Esophagus mucosa (tissue), 1 donor: Measurements from ENCODE around the gene NDUFB11. TPM values are rescaled to one million over a fixed set of nuclear protein-coding genes. Genes with fewer than 3 reads are reported as not detected.
"Not testable (repeated sequence)": the region's sequence is repeated elsewhere in the genome, so short reads cannot be mapped to it uniquely, and the experiment has no call there.

Source experiments
- ATAC-seq: fragments of 200-7000 bp; cut with Tn5 transposase; one replicate; pipeline ENCODE4 v1.9.1; 2020
- total RNA-seq: library from RNA; stranded (reverse); gene quantifications from one replicate; pipeline ENCODE4 v1.2.4, GENCODE V29; 2023
- donor health status: DM: yes; HTN: yes; CAD: no.

Gene NDUFB11
- total RNA-seq, 1 donor from 2014 or later: 67.4 TPM

DNA sequence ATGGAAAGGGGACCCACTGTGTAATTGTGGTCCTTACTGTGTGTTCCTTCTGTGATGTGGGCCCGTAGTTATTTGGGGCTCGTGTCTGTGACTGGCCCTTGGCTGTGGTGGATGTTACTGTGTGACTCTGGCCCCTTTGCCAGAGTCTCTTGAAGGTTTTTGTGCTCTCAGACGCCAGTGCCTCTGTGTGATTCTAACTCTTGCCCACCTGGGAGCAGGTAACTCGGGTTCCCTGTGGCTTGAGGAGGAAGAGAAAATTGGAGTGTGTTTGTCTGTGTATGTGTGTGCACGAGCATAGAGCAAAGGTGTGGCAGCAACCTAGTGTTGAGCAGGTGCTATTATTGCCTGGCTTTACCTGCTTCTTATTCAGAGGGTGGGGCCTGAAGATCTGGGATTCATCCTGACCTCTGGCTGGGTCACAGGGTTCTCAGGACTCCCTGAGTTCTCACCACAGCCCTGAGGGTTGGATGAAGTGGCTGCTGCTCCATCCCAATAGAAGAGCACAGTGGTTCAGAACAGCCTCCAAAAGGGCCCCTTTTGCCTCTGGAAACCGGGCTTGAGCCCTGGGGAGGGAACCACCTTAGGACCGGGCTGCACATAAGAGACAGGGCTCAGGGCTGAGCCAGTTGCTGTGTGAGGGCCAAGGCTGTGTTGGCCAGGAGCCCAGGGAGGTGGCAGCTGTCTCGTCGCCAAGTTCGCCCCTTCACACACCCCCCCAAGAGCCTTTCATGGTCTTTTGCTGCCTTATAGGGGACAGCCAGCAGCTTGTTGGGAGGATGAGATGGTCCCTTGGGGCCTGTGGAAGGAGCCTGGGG lies 1.8 kb upstream of the NDUFB11 start:
- peak; percentile 57 for ATAC-seq

DNA sequence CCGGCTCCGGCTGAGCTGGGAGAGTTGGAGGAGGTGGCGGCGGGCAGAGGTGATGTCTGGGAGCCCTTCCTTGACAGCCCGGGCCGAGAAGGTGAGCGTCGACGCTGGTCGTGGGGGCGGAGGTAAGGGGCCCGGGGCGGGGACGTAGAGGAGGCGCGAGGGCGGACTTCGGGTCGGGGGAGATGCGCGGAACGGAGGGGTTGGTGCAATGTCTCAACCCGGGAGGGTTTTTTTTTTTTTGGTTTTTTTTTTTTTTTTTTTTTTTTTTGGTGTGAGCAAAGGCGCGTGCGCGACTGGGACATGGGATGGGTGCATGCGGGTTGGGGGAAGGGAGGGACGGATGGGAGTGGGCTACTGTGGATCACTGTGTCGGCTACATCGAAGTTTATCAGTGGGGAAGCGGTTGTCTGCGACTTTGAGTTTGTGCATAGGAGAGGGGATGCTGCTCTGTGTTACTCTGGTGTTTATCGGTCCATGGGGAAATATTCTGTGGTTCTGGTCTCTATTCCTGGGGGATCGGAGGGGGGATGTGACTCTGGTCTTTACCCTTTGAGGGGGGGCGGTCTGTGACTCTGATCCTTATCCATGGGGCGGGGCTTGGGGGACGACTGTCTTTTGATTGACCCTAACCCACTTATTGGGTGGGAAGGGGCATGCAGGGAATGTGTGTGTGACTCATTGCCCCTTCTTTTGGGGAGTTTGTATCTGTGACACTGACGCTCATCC lies 1.1 kb upstream of the NDUFB11 start:
- peak; percentile 21 for ATAC-seq

DNA sequence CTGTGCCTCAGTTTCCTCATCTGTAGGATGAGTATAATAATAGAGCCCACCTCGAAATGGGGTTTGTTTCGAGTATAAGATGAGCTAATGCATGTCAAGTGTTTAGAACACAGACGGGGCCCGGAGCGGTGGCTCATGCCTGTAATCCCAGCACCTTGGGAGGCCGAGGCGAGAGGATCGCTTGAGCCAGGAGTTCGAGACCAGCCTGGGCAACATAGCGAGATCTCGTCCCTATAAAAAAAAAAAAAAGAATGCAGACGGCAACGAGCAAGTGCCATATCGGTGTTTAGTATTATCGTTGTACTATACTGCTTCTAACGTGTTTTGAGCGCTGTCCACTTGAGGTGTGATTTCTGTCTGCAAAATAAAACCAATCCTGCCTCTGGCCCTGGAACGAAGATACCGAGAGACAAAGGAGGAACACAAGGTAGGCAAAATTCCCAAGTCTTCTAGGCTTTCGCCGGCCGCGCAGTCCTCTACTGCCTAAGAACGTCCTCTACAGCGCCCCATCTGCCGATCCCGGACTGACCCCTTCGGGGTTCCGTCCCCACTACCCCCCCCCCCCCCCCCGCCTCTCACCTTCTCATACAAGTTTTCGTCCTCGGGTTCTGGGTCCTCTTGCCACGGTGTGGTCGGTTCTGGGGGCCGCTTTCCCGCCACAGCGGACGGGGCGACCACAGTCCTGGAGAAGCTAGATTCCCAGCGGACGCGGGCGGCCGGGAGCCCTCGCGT lies 442 bp downstream of the NDUFB11 start:
- ATAC-seq: peak; percentile 13

- no peak for ATAC-seq
Measured at GRCh38 chrX:47138171-47138570, 6.3 kb downstream of the NDUFB11 start.

DNA sequence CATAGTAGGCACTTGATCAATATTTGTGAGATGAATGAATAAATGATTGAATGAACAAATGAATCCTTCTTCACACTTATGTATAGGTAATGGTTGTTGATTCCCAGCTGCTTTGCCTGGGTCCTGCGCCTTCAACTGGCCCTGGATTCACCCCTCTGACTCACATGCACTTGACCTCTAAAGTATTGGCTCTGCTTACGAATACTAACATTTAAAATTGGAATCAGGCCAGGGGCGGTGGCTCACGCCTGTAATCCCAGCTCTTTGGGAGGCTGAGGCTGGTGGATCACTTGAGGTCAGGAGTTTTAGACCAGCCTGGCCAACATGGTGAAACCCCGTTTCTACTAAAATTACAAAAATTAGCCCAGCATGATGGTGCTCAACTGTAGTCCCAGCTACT lies 8.9 kb downstream of the NDUFB11 start:
- peak; percentile 80 for ATAC-seq

GRCh38 chrX:47133493-47133892 lies 11.0 kb downstream of the NDUFB11 start:
- no peak for ATAC-seq

DNA sequence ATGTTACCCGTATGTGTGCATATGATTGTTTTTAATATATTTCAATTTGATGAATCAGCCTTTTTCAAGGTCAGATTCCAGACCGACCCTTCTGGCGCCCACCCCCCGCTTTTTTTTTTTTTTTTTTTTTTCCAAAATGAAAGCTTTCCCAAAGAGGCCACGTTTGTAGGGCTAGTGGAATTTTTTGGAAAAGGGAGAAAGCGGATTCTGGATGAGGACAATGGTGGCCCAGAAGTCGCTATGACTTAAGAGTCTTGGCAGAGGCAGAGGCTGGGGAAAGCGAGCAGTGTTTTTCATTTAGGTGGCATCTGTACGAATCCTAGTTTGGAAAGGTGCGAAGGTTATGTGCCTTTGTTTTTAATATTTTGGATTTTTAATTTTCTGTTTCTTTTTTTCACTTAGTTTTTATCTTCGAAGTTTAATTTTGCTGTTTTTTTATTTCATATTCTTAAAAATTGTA lies 14.6 kb downstream of the NDUFB11 start:
- ATAC-seq: no peak

DNA sequence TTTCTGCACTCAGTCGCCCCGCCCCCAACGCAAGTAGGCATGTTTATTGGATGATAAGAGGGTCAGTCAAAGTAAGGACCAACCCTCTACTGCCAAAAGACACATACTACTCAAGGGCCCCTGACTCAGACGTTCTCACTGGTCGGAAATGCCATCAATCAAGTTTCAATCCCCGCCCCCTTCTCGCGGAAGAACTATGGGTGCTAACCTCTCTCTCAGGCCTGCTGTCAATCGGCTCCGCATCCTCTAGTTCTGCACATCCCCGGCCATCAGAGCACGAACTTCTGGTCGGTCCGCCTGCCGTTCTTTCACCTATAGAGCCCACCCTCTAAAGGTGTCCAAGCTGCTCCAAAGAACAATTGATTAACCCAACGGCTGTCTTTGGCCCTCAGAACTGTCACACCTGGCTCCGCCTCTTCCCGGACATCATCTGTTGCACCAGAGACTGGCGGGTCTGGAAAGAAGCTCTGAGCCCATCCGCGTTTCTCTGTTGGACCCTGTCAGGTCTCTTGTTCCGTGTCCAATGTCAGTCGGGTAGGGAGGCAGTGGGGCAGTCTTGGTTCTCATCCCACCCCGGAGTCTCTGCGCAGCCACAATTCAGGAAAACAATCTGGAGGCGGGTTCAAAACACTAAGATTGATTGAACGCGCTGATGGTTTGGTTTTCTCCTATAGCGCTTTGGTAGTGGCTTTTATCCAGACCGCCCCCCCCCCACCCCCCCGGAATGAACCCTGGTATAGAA lies 15.2 kb downstream of the NDUFB11 start:
- peak; percentile 99 for ATAC-seq

DNA sequence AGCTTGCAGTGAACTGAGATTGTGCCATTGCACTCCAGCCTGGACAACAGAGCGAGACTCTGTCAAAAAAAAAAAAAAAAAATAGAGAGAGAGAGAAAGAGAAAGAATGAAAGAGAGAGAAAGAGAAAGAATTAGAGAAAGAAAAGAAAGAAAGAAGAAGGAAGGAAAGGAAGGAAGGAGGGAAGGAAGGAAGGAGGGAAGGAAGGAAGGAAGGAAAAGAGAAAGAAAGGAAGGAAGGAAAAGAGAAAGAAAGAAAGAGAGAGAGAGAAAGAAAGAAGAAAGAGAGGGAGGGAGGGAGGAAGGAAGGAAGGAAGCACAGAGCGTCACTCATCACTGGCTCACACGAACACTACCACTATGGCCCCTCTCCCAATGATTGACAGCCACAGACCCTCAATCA lies 20.0 kb downstream of the NDUFB11 start:
- not testable (repeated sequence) for ATAC-seq

DNA sequence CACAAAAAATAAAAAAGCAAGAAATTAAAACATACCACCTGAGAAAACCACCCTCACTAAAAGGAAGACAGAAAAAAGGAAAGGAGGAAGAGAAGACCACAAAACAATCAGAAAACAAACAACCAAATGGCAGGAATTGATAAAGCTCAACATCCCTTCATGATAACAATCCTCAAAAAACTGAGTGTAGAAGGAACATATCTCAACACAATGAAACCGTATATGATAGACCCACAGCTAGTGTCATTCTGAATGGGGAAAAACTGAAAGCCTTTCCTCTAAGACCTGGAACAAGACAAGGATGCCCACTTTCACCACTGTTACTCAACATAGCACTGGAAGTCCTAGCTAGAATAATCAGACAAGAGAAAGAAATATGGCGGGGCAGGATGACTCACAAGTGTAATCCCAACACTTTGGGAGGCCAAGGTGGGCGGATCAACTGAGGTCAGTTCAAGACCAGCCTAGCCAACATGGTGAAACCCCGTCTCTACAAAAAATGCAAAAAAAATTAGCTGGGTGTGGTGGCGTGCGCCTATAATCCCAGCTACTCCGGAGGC lies 27.9 kb downstream of the NDUFB11 start:
- ATAC-seq: not testable (repeated sequence)

DNA sequence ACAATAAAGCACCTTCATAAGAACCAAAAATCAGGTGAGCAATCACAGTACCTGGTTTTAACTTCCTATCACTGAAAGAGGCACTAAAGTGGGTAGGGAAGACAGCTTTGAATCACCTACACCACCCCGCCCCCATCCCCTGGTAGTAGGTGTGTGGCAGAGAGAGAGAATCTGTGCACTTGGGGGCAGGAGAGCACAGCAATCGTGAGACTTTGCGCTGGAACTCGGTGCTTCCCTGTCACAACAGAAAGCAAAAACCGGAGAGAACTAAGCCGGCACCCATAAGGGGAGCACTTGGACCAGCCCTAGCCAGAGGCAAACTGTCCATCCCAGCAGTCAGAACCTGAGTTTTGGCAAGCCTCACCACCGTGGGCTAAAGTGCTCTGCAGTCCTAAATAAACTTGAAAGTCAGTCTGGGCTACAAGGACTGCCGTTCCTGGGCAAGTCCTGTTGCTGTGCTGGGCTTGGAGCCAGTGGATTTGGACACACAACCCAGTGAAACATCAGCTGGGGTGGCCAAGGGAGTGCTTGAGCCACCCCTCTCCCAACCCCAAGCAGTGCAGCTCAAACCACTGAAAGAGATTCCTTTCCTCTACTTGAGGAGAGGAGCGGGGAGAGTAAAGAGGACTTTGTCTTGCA lies 32.1 kb downstream of the NDUFB11 start:
- ATAC-seq: peak; percentile 49

- ATAC-seq: not testable (repeated sequence)
Measured at GRCh38 chrX:47110936-47111615, 33.4 kb downstream of the NDUFB11 start.

GRCh38 chrX:47101206-47101605 lies 43.3 kb downstream of the NDUFB11 start:
- no peak for ATAC-seq

GRCh38 chrX:47098338-47099094 lies 46.0 kb downstream of the NDUFB11 start:
- ATAC-seq: no peak

- ATAC-seq: no peak
Measured at GRCh38 chrX:47097018-47097417, 47.5 kb downstream of the NDUFB11 start.

- ATAC-seq: no peak
Measured at GRCh38 chrX:47093860-47094259, 50.6 kb downstream of the NDUFB11 start.

GRCh38 chrX:47093248-47093647 lies 51.3 kb downstream of the NDUFB11 start:
- no peak for ATAC-seq
